ACC112 (cell line): ENCODE results near the gene PMFBP1.

ENCODE experiments used
- H2AFZ ChIP-seq: fragments of 200-600 bp; sonication (generic); one replicate; pipeline ENCODE4 v1.6.0; 2017; ENCODE audit warnings: antibody characterized with exemption, low read length; ENCODE audit not compliant: unreplicated experiment
- H3K27ac ChIP-seq: fragments of 200-600 bp; sonication (generic); 2 replicates; pipeline ENCODE4 v1.5.1; 2014; ENCODE audit warnings: low read depth, mild to moderate bottlenecking, antibody characterized with exemption, low read length, moderate library complexity
- H3K27me3 ChIP-seq: fragments of 200-600 bp; sonication (generic); 2 replicates; pipeline ENCODE4 v1.6.1; 2014; ENCODE audit warnings: mild to moderate bottlenecking, antibody characterized with exemption, low read length, moderate library complexity, mixed read lengths; ENCODE audit not compliant: insufficient read depth
- H3K36me3 ChIP-seq: fragments of 200-600 bp; sonication (generic); 2 replicates; pipeline ENCODE4 v1.6.1; 2016; ENCODE audit warnings: mild to moderate bottlenecking, antibody characterized with exemption, low read length, moderate library complexity, mixed read lengths; ENCODE audit not compliant: insufficient read depth
- H3K4me1 ChIP-seq: fragments of 200-600 bp; sonication (generic); one replicate; pipeline ENCODE4 v1.6.1; 2016; ENCODE audit warnings: low read length, mixed read lengths; ENCODE audit not compliant: insufficient read depth, unreplicated experiment, control insufficient read depth
- H3K4me3 ChIP-seq: fragments of 200-600 bp; sonication (generic); 2 replicates; pipeline ENCODE4 v1.5.1; 2014; ENCODE audit warnings: mild to moderate bottlenecking, low read depth, low read length
- H3K79me2 ChIP-seq: fragments of 200-600 bp; sonication (generic); one replicate; pipeline ENCODE4 v1.6.0; 2016; ENCODE audit warnings: low read length; ENCODE audit not compliant: control insufficient read depth, unreplicated experiment, insufficient read depth

The PMFBP1 gene

DNA sequence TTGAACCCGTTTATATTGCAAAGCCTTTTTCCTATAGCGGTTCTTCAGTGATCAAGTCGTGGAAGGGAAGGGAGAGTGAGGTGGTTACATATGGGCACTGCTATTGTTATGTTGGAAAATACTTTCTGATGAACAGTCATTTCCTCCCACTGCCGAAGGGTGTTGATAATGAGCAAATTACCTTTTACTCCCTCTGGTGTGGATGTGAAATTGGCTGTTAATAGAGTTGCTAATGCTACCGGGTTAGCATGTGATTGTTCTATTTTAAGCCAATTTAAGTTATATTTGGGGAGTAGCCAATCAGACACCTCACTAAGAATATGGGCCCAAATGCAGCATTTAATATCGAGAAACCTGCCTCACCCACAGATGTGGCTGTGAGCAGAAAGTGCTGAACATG is 15.6 kb upstream of the PMFBP1 start:
- H3K4me1 ChIP-seq, result peaks cover 30% of the 10 kb centered on the region
- no peaks in the 10 kb centered on the region for H3K79me2 ChIP-seq
- no peak overlapping the region for H3K27ac ChIP-seq
- H2AFZ ChIP-seq, result no peak overlapping the region
- H3K36me3 ChIP-seq, result peaks cover 15% of the 10 kb centered on the region
- no peak overlapping the region for H3K4me3 ChIP-seq
- peaks cover 17% of the 10 kb centered on the region; the same call in 1 of the 2 replicates for H3K27me3 ChIP-seq

DNA sequence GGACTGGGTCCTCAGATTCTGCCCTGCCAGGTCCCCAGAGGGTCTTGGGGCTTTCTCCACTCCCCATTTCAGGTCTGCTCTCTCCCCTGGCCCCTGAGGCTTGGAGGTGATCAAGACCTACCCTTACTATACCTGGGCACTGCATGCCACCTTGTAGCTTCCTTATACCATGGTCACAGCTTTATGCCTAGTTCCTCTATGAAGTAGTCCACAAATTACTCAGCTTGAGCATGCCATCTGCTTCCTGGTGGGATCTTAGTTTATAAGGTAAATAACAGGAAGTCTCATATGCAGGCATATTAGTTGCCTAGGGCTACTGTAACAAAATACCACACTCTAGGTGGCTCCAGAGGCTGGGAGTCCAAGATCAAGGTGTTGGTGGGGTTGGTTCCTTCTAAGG is 11.0 kb upstream of the PMFBP1 start:
- Histone ChIP-seq H3K4me1 (no peaks in the 10 kb centered on the region), H3K4me3 (no peak overlapping the region), H3K27ac (no peak overlapping the region), H3K36me3 (no peaks in the 10 kb centered on the region; the same call in 1 of the 2 replicates), H3K27me3 (peaks cover 36% of the 10 kb centered on the region), H3K79me2 (no peaks in the 10 kb centered on the region), H2AFZ (no peak overlapping the region)

DNA sequence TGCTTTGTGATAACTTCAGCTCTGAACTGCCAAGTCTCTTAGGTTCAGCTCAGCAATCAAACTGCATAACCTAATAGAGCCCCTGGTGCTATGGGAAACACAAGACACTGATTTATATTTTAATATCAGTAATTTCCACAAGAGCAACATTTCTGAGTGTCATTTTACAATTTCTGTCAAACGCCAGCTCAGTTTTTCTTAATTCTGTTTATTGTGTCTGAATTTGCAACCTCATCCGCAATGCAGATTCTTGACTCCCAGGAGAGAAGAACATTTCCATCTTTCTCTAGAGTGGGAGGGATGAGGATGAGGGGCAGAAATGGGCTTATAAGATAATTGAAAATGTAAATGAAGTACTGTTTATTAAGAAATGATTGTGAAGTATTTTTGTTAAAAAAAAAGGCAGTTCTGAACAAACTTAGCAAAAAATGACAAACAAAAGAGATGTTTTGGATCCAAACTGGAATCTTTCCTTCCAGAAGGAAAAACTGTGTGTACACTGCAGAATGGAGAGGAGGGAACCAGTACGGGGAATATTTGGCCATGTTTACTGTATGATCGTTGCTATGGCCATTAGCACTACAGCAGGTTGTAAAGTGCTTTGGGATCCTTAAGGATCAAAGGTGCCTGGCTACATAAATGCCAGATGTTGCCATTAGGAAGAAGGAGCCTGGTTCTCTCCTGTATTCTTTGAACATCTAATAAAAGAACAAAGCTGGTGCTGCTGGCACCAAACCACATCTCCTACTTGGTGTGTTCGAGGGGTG is 7.4 kb upstream of the PMFBP1 start:
- Histone ChIP-seq H2AFZ (no peak overlapping the region), H3K79me2 (no peaks in the 10 kb centered on the region), H3K4me3 (no peak overlapping the region), H3K27ac (no peak overlapping the region), H3K36me3 (no peaks in the 10 kb centered on the region), H3K27me3 (peaks cover 44% of the 10 kb centered on the region), H3K4me1 (no peaks in the 10 kb centered on the region)

DNA sequence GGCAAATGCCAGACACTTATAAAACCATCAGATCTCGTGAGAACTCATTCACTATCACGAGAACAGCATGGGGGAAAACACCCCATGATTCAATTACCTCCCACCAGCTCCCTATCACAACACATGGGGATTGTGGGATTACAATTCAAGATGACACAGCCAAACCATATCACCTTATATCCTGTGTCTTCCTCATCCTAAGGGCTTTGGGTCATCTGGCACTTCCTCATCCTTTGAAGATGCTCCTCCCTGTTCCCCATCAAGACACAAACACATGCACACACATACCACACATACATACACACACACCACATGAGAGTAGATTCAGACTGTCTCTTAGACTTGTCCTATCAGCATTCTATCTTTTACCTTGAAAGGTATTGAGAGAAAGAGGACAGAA is 2.8 kb upstream of the PMFBP1 start:
- peaks cover 11% of the 10 kb centered on the region for H3K4me1 ChIP-seq
- H3K27me3 ChIP-seq, result peaks cover 32% of the 10 kb centered on the region
- H3K79me2 ChIP-seq, result no peaks in the 10 kb centered on the region
- H3K4me3 ChIP-seq, result no peak overlapping the region
- H3K36me3 ChIP-seq, result no peaks in the 10 kb centered on the region
- H3K27ac ChIP-seq, result no peak overlapping the region
- no peak overlapping the region for H2AFZ ChIP-seq

DNA sequence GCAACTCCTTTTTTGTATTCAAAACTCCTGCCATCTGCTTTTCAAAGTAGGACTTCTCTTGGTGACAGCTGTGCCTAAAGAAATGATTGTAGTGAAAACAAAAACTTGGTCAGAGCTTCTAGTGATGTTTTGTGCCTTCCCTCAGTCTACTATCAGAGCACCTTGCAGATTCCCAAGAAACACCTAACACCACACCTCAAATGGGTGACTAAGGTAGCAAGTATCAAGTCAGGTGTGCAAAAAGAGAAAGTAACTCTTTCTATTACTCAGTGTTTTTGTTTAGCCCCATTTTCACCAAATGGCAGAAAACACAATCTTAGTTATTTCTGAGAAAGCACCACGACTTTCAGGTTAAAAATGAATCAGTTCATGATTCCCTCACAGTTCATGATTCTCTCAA is 2.0 kb upstream of the PMFBP1 start:
- no peak overlapping the region for H3K27ac ChIP-seq

DNA sequence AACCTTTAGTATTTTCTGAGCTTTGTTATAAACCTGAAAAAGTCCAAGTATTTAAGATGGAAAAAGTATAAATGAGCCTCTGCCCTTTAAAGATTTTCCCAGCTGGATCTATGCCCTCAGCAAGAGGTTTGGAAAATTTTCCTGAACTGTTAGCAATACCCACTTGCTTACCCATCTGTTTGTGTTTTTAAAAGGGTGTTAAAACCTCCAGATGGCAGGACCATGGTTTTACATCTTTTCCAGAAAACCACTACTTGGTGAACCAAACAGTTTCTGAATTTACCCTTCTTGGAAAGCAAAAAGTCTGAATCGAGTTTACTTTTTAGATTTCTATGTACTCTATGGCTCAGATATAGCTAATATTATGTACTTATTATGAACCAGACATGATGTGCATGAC is 719 bp downstream of the PMFBP1 start:
- Histone ChIP-seq H3K79me2 (no peaks in the 10 kb centered on the region), H3K27ac (no peak overlapping the region), H3K36me3 (no peaks in the 10 kb centered on the region), H3K4me3 (no peak overlapping the region), H3K27me3 (peaks cover 25% of the 10 kb centered on the region; the same call in 1 of the 2 replicates), H2AFZ (no peak overlapping the region), H3K4me1 (peaks cover 11% of the 10 kb centered on the region)

More for the DNA sequence above, 2.0 kb upstream of the PMFBP1 start:
- Histone ChIP-seq H3K27me3 (peaks cover 25% of the 10 kb centered on the region), H3K4me1 (peaks cover 11% of the 10 kb centered on the region), H2AFZ (no peak overlapping the region), H3K4me3 (no peak overlapping the region), H3K79me2 (no peaks in the 10 kb centered on the region), H3K36me3 (no peaks in the 10 kb centered on the region)

DNA sequence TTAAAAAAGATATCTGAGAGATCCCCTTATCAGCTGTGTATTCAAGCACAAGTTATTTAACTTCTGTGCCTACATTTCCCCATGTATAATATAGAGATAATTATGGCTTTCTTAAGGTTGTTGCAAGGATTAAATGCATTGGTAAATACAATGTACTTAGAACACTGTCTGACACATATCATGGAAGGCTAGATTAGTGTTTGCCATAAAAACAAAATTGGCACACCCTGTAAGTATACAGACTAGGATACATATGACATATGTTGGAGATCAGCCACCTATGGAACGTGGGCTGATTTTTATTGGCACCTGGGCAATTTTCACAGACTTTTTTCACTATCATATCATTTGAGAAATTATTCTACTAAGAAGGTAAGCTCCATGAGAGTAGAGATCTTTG is 2.2 kb downstream of the PMFBP1 start:
- Histone ChIP-seq H3K27ac (no peak overlapping the region), H3K36me3 (no peaks in the 10 kb centered on the region), H3K27me3 (peaks cover 33% of the 10 kb centered on the region; the same call in 1 of the 2 replicates), H3K79me2 (no peaks in the 10 kb centered on the region), H2AFZ (no peak overlapping the region), H3K4me1 (peaks cover 11% of the 10 kb centered on the region), H3K4me3 (no peak overlapping the region)

DNA sequence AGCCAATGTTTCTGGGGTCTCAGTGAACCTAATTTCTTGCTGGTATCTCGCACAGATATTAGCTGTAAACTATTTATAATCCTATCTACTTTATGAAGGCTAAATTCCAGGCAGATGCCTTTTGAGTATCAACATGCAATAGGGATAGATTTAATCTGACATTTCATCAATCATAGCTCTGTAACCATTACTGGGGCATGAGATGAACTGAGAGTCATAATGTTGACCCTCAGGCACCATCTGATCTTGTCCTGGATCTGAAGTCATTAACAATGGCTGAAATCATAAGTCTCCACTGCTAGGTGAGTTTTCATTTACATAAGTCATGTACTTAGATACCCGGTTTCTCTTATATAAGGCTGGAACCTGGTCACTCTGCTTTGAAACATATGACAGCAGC is 3.6 kb downstream of the PMFBP1 start:
- no peak overlapping the region for H2AFZ ChIP-seq
- H3K27me3 ChIP-seq, result peaks cover 41% of the 10 kb centered on the region; the same call in 1 of the 2 replicates
- peaks cover 11% of the 10 kb centered on the region for H3K4me1 ChIP-seq
- no peaks in the 10 kb centered on the region for H3K79me2 ChIP-seq
- H3K4me3 ChIP-seq, result no peak overlapping the region
- H3K27ac ChIP-seq, result no peak overlapping the region
- no peaks in the 10 kb centered on the region for H3K36me3 ChIP-seq

DNA sequence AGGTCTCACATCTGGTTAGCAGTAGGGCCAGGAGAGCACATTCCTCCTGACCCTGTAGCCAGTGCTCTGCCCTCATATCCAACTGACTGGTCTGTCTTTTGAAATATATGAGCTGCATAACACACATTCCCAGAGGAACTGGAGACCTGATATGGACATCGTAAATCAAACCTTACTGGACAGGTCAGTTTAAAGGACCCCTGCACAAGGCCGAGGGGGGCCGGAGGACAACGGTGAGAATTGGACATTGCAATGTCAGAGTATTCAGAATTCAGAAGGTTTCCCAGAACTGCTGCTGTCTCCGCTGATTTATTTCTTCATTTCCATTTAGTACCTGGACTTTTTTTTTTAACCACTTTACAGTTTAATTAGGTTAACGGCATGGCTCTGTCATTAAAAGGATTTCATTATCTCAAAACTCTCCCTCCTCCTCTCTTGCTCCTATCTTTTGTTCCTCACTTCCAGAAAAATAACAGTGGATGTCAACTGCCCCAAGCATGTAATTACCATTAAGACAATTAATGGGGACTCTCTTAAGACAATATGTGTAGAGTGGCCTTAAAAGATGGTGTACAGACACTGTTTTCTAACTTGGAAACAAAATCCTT is 4.9 kb downstream of the PMFBP1 start:
- no peak overlapping the region for H3K27ac ChIP-seq
- peaks cover 4% of the 10 kb centered on the region for H3K4me1 ChIP-seq
- no peak overlapping the region for H2AFZ ChIP-seq
- H3K27me3 ChIP-seq, result peaks cover 53% of the 10 kb centered on the region
- no peak overlapping the region for H3K4me3 ChIP-seq
- no peaks in the 10 kb centered on the region for H3K79me2 ChIP-seq
- H3K36me3 ChIP-seq, result no peaks in the 10 kb centered on the region

DNA sequence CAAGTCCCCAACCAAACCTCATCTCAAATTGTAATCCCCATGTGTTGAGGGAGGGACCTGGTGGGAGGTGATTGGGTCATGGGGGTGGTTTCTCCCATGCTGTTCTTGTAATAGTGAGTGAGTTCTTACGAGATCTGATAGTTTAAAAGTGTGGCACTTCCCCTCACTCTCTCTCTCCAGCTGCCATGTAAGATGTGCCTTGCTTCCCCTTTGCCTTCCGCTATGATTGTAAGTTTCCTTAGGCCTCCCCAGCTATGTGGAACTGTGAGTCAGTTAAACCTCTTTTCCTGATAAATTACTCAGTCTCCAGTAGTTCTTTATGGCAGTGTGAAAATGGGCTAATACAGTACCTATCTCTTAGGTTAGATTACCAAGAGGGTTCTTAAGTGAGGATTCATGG is 5.8 kb downstream of the PMFBP1 start:
- Histone ChIP-seq H3K4me1 (no peaks in the 10 kb centered on the region), H3K27me3 (peaks cover 59% of the 10 kb centered on the region), H3K4me3 (no peak overlapping the region), H3K79me2 (no peaks in the 10 kb centered on the region), H3K36me3 (no peaks in the 10 kb centered on the region), H3K27ac (no peak overlapping the region), H2AFZ (no peak overlapping the region)

DNA sequence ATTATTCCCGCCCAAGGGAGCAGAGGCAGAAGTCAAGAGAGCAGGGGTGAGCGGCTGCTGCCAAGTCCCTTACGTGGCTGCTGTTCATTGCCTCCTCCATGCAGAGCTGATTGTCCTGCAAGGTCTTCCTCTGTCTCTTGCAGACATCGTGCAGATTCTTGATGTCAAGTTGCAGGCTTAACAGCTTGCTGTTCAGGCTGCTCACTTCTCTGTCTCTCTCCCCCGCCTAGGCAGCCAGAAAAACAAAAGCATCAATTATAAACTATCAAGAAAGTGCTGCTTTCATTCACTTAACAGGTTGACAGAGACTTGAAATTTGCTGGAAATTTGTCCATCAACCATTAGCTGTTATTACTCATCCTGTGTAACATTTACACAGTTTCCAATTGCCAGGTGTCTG is 7.3 kb downstream of the PMFBP1 start:
- no peaks in the 10 kb centered on the region for H3K4me1 ChIP-seq
- no peak overlapping the region for H3K27ac ChIP-seq
- no peak overlapping the region for H2AFZ ChIP-seq
- no peaks in the 10 kb centered on the region for H3K79me2 ChIP-seq
- peaks cover 71% of the 10 kb centered on the region for H3K27me3 ChIP-seq
- H3K4me3 ChIP-seq, result no peak overlapping the region
- H3K36me3 ChIP-seq, result no peaks in the 10 kb centered on the region
